LNCAP (cell line): Measurements from ENCODE around the gene GMNC.
A peak's percentile ranks its signal among the peaks of the same experiment; 100 is the strongest.

Experiments used
- CTCF ChIP-seq: fragments of 450-650 bp; IDR thresholded peaks from 2 replicates; pipeline ENCODE4 v1.5.1; 2017; ENCODE audit warnings: mild to moderate bottlenecking

Gene GMNC

GRCh38 chr3:190847436-190847835 is 15.1 kb downstream of the GMNC start:
- TF ChIP-seq CTCF: no peak

- no peak for TF ChIP-seq CTCF
These were observed 22.3 kb downstream of the GMNC start for GRCh38 chr3:190840146-190840545.

GRCh38 chr3:190831225-190831624 is 31.3 kb downstream of the GMNC start:
- no peak for TF ChIP-seq CTCF

GRCh38 chr3:190830031-190830430 is 32.5 kb downstream of the GMNC start:
- no peak for TF ChIP-seq CTCF

GRCh38 chr3:190826018-190826417 is 36.5 kb downstream of the GMNC start:
- no peak for TF ChIP-seq CTCF

GRCh38 chr3:190825386-190826016 is 37.0 kb downstream of the GMNC start:
- TF ChIP-seq CTCF: no peak

GRCh38 chr3:190811775-190812480 is 50.6 kb downstream of the GMNC start:
- TF ChIP-seq CTCF: peak; percentile 69
